Measurements from ENCODE around the gene TCERG1.

DNA sequence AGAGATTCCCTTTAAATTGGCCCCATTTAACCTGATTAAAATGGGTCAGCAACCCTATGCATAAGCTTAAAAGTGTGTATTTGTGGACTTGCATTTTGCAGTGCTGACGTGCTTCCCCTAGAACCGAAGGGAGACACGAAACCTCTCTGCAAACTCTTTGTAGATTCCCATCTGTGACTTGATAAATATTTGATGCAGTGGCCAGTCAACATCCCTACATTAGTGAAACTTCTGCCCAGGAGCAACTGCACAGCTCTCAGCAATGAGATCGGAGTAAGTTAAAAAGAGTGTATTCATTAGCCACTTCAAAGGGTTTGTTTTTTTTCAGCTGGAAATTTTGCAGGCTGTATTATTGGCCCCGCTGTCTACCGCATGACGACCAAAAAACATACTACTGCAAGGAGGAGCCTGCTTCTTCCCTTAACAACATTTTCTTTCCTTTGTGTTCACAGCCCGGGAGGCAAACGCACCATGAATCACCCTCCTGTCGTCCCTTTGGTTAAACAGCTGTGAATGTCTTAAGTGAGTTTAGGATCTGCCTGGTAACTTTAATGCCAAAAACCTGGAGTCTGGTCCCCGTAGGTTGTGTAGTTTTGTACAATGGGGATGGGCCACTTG lies 38.0 kb upstream of the TCERG1 start:
- TF ChIP-seq, protein P1, sequence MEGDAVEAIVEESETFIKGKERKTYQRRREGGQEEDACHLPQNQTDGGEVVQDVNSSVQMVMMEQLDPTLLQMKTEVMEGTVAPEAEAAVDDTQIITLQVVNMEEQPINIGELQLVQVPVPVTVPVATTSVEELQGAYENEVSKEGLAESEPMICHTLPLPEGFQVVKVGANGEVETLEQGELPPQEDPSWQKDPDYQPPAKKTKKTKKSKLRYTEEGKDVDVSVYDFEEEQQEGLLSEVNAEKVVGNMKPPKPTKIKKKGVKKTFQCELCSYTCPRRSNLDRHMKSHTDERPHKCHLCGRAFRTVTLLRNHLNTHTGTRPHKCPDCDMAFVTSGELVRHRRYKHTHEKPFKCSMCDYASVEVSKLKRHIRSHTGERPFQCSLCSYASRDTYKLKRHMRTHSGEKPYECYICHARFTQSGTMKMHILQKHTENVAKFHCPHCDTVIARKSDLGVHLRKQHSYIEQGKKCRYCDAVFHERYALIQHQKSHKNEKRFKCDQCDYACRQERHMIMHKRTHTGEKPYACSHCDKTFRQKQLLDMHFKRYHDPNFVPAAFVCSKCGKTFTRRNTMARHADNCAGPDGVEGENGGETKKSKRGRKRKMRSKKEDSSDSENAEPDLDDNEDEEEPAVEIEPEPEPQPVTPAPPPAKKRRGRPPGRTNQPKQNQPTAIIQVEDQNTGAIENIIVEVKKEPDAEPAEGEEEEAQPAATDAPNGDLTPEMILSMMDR (IDR thresholded peaks at IDR 0.05), result no peak
- TF ChIP-seq EZH2 (IDR thresholded peaks at IDR 0.05), result no peak
